NCI-H524 treated with DMSO at 0.1 percent for 48 hours (cell line): ENCODE data around the gene C10orf67.
"Not testable (repeated sequence)": the region's sequence is repeated elsewhere in the genome, so short reads cannot be mapped to it uniquely, and the experiment has no call there.

Source experiments
- DNase-seq: peaks from one replicate; lab custom pipeline; 2025; lab: John Stamatoyannopoulos, UW

C10orf67 gene

DNA sequence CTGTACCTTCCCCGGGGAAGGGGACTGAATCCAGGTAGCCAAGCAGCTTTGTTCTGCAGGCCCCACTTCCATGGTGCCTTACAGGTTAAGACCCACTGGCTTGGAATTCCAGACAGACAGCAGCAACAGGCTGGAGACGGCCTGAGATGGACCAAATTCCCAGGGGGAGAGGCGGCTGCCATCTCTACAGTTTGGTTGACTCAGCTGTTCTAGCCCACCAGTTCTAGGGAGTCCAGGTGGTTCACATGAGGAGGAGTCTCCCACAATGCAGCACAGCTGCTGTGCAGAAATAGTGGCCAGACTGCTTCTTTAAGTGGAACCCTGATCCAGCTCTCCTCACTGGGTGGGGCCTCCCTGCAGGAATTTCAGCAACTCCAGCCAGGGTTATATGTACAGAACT is 74.1 kb downstream of the C10orf67 start:
- DNase-seq: no peak

DNA sequence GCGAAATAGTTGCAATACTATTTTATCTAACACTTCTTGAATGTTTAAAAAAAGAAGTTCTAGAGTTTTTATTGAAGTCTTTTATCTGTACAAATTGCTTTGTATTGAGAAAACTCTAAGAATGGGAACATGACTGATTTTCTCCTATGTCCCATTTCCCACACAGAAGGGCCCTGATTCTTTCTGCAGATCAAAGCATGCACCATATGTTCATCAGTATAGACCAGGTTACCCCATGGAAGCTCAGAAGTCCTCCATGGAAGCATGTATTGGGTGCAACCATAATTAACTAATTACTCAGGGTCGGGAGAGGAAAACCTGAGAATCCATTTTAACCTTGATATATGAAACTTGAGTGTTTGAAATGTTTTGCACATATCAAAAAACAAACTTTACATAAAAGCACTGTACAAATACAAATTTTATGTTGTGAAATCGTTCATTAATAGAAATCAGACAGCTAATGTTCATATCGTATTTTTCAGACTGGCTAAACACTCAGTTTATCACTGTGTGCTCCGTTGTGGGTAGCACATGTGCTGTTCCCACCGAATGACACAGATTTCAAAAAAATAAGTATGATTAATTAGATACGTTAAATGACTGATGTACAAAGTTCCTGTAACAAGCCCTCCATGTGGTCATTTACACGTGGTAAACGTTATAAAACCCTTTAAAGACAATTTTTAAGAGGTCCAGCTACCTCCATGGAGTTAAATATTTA is 81.0 kb downstream of the C10orf67 start:
- no peak for DNase-seq

DNA sequence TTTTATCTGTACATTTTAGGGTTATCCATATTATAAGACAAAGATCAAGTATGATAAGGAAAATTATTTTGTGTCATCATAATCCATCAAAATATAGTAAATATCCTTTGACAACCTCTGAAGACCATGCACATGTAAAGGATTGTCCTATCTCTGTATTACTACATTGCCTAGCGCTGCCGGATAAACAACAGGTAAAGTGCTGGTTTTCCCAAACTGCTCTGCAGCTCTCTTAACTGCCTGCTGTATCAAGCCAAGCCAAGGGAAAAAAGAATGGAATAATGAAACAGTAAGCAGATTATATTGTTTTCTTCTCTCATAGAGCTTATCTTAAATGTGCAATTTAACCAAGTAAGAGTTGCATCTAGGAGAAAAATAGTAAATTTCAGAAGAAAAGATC is 81.7 kb downstream of the C10orf67 start:
- no peak for DNase-seq

DNA sequence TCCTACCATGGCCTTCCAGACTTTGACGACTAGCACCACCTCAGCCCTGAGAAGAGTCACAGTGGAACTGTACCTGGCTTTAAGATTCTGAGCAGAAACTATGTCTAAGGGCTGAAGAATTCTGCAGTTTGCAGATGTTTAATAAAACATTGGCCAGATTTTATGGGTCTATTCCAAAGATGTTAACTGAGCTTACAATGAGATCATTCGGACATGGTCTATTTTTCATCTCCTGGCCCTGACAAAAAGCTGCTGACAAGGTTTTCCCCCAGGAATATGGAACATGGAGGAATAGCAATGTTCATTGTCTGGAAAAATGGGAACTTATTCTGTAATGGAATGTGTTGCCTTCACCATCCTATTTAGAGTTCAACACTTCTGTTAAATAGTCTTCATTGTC is 86.1 kb downstream of the C10orf67 start:
- no peak for DNase-seq

DNA sequence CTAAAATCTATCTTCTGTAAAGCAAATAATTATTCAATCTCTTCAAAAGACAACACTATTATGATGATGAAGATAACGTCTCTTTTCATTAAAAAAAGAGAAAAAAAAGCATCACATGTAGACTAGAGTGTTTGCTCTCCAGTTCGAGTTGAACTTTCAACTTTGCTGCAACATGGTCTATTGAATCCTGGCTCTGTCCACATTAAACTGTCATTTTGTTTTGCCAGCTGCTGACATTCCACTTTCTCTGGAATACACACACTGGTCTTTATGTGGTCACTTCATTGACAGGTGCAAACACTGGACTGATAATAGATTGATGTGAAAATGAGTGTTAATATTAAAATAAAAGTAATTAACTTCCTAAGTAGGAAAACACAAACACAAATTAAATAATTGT is 90.8 kb downstream of the C10orf67 start:
- no peak for DNase-seq

DNA sequence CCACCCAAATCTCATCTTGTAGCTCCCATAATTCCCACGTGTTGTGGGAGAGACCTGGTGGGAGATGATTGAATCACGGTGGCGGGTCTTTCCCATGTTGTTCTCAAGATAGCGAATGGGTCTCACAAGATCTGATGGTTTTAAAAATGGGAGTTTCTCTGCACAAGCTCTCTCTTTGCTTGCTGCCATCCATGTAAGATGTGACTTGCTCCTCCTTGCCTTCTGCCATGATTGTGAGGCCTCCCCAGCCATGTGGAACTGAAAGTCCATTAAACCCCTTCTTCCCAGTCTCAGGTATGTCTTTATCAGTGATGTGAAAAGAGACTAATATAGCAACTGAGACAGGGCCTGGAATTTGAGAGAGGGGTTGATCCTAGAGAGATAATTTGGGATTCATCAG is 91.7 kb downstream of the C10orf67 start:
- DNase-seq: not testable (repeated sequence)

DNA sequence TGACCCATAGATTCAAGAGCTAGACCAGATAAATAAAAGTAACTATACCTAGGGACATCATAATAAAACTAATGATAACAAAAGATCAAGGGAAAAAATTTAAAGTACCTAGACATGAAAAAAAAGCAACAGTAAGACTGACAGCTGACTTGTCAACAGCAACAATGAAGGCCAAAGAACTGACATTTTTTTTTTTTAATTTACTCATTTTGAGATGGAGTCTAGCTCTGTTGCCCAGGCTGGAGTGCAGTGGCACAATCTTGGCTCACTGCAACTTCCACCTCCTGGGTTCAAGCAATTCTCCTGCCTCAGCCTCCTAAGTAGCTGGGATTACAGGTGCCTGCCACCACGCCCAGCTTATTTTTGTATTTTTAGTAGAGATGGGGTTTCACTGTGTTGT is 102.8 kb downstream of the C10orf67 start:
- DNase-seq: not testable (repeated sequence)

DNA sequence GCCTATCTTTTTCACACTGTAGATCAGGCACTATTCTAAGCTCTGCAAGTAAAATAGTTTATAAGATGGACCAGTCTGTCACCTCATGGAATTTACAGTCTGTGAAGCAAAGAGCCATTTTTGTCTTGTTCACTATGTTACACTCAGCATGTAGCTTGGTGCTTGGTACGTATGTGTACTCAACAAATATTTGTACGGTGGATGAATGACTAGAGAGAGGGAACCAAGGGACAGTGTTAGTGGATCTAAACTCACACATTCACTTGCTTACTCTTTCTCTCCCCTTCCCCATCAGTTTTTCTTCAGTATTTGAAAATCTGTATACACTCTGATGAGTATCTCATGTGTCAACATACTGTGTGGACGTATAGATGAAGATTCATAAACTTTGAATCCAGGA is 106.6 kb downstream of the C10orf67 start:
- no peak for DNase-seq

DNA sequence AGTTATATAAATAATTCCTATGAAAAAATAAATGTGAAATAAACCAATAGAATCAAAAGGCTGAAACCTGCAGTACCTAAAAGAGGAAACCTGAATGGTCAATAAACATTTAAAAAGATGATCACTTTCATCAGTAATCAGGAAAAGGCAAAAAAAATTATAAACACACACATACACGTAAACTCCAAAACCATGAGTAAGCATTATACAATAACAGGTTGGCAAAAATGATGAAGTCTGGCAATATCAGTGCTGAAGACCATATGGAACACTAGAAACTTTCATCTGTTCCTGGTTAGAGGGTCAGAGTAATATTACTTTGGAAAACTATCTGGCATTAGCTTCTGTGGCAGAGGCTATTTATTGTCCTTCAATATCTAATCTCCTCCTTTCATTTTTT is 114.0 kb downstream of the C10orf67 start:
- DNase-seq: no peak

DNA sequence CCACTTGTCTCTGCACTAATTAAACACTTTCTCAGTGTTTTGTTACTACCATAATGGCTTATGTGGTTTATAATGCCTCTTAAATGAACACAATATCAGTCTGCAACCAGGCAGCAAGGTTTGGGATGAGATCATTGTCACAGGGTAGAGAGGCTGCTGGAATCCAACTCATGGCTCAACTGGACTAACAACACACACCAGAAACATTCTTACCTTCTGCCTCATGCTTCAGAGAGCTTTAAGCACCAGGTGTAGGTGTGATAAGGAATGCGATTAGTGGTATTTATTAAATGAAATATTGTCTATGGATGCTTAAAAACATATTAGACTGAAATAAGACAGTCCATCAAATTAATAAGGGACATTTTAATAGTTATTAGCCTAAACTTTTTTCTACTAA is 127.1 kb downstream of the C10orf67 start:
- no peak for DNase-seq

DNA sequence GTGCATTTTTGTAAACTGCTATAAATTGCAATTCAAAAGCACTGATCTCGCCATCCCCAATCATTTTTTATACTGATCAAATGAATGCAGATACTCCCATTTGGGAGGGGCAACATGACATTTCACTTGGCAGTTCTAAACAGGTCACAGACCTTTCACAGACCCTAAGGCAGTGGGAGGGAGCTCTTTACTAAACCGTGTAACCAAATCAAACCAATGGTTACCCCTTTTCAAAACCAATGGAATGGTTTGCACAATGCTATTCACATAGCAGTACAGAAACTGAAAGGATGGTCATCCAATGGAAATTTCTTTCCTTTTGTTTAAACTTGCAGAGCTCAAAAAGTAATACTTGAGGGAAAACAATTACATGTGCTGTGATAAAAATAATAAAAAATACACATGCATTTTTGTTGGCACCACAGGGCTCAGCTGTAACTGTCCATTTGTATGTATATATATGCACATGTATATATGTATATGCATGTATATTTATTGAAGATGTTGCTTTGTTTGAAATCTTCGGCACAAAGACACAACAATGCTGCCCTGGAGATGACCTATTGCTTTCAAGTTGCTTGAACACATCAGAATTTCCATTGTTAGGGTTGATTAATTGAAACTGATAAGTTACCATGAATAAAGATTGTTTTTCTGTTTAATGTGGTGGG is 138.5 kb downstream of the C10orf67 start:
- no peak for DNase-seq

DNA sequence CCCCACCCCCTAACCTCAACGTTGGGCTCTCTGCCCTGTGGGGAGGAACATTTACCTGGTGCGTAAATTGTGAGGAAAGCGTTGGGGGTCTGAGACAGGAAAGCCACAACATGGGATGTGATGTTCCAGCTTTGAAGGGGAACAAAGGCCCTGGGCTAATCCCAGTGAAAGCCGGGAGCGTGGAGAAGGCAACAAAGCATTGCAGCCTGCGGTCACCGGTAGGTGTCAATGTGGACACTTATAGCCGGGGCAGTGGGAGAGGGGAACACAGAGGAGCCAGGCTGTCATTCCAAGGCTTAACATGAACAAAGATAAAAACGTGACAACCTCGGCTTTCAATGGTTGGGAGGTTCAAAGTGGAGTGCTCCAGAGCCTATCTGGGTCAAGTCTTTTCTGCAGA is 139.8 kb downstream of the C10orf67 start:
- DNase-seq: no peak

DNA sequence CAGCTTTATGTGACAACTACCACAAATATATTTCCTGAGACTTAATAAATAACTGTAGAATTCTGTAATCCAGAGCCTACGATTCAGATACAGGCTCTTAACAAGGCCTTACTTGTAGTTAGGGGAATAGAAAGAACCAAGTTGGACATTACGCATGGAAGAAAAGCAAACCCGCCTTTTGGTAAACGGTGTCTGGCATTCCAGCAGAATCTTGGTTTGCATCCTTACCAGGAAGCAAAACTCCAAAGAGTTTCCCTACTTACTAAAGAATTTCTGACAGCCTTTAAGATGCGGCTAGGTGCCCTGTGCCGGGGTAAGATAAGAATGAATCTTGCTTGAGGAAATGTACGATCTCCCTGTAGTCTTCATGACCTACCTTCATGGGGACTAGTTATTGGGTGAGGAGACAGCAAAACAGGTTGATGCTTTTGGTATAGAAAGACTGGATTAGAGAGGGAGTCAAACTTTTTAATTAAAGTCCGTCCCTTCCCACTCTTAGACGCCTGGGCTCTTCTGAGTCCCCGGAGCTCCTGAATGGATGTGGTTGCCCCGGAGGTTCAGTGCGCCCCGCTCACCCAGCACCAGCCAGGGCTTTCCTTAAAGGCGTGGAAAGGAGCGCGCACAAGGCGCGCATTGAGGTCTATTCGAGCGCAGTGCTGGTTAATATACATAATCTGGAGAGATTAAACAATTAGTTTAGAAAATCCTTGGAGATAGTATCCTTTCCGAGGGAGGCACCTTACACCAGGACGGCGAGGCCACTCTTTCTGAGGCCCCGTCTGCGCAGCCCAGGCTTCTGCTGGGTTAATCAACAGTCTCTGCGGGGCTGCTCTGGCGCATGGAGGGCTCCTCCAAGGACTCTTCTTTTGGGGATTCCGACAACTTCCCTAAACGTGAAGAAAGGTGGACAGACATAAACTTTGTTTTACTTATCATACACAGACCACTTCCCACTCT is 140.9 kb downstream of the C10orf67 start:
- DNase-seq: no peak

DNA sequence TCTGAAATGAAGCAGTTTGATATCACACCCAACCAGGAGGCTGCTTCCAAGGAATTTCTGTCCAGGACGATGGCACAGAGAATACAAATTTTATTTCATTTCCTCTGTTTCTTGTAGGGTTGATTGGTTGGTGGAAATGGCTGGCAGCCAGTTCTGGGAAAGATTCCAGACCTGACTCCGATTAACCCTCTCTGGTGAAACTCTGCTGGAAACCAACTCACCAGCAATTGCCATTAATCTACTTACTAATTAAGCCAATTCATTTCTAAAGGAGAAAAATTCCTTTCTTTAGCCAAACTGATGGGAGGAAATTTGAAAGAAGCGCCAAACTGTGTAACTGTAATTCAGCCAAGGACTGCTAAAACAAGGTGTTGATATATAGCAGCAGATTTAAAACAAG is 141.8 kb downstream of the C10orf67 start:
- DNase-seq: no peak

DNA sequence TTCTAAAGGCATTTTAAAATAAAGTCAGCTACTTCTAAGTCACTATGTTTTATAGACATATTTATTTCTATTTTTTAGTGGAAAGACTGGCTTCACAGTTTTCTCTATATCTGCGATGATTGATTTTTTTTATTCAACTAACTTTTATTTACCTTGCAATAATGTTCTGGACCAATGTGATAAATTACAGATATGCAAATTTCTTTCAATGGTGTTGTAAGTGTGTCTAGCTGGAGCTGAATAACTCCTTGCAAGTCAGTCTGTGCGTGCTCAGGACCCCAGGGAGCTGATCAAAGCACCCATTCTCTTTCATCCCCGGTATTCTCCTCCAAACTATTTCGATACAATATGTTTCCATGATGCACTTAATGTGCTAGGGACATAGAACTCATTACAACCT is 142.8 kb downstream of the C10orf67 start:
- no peak for DNase-seq

DNA sequence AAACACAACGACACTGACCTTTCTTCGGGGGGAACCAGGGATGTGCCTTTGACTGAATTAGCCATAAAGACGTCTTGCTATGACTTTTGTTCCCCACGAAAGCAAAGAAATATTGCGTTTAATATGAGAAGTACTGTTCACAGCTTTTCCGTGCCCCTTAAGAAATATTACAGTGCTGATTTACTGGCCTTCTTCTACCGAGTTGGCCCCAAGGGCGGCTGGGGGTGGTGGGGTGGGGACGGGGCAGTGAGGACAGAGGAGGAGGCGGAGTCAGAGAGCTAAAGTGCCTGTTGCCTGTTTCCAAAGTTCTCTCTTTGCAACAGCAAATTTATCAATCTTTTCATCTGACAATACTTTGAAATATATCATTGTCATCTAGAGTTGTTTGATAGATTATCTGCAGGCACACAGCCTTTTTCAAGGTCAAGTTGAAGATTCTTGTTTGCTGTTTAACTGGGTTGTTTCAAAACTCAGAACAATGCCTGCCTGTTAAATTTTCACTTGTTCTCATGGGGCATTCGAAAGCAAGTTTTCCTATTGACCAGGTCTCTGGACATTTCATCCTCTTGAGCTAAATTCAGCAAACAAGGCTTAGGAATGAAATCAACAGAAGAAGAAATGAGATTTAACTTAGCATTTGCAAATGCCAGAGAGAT is 143.5 kb downstream of the C10orf67 start:
- no peak for DNase-seq

DNA sequence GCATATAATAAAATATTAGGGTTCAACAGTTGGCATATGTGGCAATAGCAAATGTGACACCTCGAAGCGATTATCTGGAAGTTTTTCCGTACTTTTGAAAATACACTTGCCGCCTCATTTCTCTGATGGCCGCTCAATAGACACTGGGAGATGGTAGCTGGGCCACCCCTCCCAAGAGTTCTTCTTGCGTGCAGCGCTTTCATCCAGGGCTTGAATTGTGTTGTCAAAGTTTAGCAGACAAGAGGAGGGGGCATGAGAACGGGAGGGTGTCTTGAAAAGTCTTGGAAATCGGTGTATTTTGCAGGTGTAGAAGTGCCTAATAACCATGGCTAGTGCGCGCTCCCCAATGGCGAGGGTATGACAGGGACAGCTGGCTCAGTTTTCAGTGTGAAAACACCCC is 144.0 kb downstream of the C10orf67 start:
- no peak for DNase-seq

DNA sequence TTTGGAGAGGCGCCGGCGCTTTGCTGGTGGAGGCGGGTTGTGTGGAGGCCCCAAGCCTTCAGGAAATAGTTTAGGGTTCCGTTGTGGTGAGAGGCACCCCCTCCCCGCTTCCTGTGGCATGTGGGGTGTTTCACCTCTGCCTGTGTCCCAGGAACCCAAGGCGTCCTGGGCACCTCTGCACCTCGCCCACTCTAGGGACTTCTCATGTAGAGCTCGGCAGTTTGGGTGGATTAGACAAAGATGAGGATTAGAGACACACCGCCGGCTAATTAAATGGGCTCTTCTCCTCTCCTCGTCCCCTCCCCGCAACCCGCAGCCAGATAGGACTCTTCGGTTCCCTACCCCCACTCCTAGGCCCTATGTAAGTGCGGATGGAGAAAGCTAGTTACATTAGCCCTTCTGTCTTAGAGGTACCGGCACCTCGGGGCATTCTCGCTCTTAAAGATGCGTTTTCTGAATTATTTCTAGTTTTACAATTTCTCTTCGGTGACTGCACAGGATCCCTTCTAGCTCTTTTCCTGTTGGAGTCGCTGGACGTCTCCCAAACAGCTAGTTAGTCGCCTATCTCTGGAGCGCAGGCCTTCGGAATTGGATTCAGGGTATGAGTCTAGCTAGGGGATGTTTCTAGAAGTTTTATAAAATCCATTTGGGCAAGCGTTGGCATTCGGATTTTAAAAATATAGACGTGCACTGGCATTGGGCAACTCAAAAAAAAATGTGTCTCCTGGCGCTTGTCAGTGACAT is 144.7 kb downstream of the C10orf67 start:
- no peak for DNase-seq

DNA sequence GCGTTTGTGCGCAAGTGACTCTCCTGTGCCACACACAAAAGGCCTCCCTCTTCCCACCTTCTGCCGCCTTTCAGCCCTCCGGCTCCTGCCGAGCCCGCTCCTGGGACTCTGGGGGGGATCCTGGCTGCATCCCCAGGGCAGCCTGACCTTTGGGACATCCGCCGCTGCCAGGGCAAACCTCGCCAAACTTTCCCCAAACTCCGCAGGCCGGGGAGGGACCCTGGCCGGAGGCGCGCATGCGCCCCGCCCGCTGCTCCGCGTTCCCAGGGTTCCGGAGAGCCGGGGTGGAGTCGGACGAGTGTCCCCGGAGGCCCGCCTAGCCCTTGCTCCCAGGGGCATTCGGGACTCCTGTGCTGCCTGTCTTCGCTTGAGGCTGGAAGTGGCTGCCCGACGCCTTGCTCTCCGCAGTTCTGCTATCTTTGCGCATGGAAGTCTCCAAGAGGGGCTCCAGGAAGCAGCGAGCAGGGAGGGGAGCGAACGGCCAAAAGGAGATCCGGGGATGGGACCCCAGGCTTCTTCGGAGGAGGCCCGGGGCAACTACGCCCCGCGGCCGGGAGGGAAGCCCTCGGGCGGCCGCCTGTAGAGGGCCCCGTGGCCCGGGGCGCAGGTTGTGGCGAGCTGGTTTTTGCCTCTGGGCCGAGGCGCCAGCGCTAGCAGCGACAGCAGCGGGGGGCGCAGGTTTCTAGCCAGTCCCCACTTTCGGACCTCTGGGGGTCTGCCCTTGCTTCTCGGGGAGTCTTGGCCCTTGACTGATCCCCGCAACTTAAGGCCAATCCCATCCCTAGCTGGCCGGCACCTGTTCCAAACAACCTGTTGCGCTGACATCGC is 145.4 kb downstream of the C10orf67 start:
- no peak for DNase-seq

DNA sequence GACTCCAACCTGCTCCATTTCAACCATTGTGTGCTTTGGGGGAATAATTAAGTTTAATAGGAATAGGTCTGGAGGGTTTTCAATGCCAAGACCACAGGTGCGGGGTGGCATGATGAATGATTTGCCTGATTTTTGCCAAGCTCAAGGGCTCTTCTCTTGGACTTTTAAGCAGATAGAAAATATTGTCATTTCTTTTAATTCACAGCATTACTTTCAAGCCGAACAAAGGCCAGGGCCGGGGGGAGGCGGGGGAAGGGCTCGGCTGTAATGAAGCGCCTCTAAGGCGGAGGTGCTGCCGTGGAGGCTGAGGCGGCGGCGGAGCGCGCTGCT is 146.0 kb downstream of the C10orf67 start:
- DNase-seq: no peak

DNA sequence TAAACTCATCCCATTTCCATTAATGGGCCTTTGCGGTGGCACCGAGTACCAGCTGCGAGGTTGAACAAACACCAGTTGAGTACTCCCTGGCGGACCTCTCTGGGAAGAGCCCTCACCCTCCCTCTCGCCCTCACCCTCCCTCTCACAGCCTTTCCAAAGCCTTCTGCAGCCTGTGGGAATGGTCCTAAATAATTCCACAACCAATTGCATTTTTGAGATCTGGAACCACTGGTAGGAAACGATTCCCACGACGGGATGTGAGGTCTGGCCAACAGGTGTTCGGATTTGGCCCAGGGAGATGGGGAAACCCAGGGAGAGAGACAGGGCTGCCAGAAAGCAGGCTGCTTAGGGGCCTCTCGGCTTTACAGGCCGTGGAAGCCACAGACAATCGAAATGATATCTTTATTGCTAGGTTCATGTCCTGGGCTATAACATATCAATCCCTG is 147.2 kb downstream of the C10orf67 start:
- peak; percentile 32 for DNase-seq
